Gastrocnemius medialis (tissue), 4 donors: Measurements from ENCODE around the gene PPP4R3C.

ENCODE experiments used
- CTCF ChIP-seq, 5 experiments: fragments of 450-650 bp in 3 of 5; fragments of 200-600 bp in 2 of 5; sonication (generic) in 2 of 5; IDR thresholded peaks in 4 of 5; conservative IDR thresholded peaks in 1 of 5; 1 replicate in 4 of 5; 2 replicates in 1 of 5; pipeline ENCODE4 v1.5.1; 2016 to 2019; ENCODE audit warnings: antibody characterized with exemption in 5 of 5, mild to moderate bottlenecking in 3 of 5, moderate library complexity in 3 of 5
- POLR2A ChIP-seq, 2 donors: fragments of 450-650 bp; IDR thresholded peaks; one replicate each; pipeline ENCODE4 v1.6.1; 2017; ENCODE audit warnings: antibody characterized with exemption in 2 of 2, mild to moderate bottlenecking in 2 of 2, moderate library complexity in 2 of 2

GRCh38 chrX:27463187-27463586, at the start of gene PPP4R3C:
- TF ChIP-seq POLR2A (IDR thresholded peaks at IDR 0.05) (no peak), CTCF (IDR thresholded peaks at IDR 0.05 in 4 of 5, conservative IDR thresholded peaks at IDR 0.05 in 1 of 5) (no peak)
